ENCODE results near the gene BOD1L1. TPM values are rescaled to one million over a fixed set of nuclear protein-coding genes. Genes with fewer than 3 reads are reported as not detected.

The BOD1L1 gene
- total and polyA plus RNA-seq, 2 experiments from 2014 or later = 18.2 to 43.2 TPM

DNA sequence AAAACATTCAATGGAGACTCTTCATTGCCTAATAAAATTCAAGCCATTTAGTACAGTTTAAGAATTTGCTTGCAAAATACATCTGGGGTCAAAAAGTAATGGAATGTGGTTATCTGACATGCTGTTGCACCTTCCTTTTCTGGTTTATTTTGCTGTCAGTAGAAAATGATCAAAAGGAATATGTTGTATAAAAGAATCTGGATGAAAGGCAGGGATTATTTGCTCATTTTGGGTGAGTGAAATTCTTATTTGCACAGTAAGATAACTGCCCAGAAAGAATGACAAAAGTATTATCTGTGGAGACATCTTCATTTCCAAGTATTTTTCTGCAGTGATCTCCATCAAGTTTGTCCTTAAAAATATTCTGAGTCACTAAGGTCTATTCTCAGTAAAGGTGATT lies 30.4 kb downstream of the BOD1L1 start (continued):
- TF ChIP-seq POLR2AphosphoS5 (IDR thresholded peaks at IDR 0.05; ENCODE audit: low read depth) (no peak), EZH2 (IDR thresholded peaks at IDR 0.05; ENCODE audit: low read depth, unreplicated experiment) (no peak), JUNB (IDR thresholded peaks at IDR 0.05; ENCODE audit: unreplicated experiment) (no peak), STAT1 (IDR thresholded peaks at IDR 0.05; ENCODE audit: unreplicated experiment) (no peak)
- TF ChIP-seq, protein P1, sequence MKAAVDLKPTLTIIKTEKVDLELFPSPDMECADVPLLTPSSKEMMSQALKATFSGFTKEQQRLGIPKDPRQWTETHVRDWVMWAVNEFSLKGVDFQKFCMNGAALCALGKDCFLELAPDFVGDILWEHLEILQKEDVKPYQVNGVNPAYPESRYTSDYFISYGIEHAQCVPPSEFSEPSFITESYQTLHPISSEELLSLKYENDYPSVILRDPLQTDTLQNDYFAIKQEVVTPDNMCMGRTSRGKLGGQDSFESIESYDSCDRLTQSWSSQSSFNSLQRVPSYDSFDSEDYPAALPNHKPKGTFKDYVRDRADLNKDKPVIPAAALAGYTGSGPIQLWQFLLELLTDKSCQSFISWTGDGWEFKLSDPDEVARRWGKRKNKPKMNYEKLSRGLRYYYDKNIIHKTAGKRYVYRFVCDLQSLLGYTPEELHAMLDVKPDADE (IDR thresholded peaks at IDR 0.05) = no peak
- TF ChIP-seq, protein P2, sequence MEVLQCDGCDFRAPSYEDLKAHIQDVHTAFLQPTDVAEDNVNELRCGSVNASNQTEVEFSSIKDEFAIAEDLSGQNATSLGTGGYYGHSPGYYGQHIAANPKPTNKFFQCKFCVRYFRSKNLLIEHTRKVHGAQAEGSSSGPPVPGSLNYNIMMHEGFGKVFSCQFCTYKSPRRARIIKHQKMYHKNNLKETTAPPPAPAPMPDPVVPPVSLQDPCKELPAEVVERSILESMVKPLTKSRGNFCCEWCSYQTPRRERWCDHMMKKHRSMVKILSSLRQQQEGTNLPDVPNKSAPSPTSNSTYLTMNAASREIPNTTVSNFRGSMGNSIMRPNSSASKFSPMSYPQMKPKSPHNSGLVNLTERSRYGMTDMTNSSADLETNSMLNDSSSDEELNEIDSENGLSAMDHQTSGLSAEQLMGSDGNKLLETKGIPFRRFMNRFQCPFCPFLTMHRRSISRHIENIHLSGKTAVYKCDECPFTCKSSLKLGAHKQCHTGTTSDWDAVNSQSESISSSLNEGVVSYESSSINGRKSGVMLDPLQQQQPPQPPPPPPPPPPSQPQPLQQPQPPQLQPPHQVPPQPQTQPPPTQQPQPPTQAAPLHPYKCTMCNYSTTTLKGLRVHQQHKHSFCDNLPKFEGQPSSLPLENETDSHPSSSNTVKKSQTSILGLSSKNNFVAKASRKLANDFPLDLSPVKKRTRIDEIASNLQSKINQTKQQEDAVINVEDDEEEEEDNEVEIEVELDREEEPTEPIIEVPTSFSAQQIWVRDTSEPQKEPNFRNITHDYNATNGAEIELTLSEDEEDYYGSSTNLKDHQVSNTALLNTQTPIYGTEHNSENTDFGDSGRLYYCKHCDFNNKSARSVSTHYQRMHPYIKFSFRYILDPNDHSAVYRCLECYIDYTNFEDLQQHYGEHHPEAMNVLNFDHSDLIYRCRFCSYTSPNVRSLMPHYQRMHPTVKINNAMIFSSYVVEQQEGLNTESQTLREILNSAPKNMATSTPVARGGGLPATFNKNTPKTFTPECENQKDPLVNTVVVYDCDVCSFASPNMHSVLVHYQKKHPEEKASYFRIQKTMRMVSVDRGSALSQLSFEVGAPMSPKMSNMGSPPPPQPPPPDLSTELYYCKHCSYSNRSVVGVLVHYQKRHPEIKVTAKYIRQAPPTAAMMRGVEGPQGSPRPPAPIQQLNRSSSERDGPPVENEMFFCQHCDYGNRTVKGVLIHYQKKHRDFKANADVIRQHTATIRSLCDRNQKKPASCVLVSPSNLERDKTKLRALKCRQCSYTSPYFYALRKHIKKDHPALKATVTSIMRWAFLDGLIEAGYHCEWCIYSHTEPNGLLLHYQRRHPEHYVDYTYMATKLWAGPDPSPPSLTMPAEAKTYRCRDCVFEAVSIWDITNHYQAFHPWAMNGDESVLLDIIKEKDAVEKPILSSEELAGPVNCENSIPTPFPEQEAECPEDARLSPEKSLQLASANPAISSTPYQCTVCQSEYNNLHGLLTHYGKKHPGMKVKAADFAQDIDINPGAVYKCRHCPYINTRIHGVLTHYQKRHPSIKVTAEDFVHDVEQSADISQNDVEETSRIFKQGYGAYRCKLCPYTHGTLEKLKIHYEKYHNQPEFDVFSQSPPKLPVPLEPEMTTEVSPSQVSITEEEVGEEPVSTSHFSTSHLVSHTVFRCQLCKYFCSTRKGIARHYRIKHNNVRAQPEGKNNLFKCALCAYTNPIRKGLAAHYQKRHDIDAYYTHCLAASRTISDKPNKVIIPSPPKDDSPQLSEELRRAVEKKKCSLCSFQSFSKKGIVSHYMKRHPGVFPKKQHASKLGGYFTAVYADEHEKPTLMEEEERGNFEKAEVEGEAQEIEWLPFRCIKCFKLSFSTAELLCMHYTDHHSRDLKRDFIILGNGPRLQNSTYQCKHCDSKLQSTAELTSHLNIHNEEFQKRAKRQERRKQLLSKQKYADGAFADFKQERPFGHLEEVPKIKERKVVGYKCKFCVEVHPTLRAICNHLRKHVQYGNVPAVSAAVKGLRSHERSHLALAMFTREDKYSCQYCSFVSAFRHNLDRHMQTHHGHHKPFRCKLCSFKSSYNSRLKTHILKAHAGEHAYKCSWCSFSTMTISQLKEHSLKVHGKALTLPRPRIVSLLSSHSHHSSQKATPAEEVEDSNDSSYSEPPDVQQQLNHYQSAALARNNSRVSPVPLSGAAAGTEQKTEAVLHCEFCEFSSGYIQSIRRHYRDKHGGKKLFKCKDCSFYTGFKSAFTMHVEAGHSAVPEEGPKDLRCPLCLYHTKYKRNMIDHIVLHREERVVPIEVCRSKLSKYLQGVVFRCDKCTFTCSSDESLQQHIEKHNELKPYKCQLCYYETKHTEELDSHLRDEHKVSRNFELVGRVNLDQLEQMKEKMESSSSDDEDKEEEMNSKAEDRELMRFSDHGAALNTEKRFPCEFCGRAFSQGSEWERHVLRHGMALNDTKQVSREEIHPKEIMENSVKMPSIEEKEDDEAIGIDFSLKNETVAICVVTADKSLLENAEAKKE (CRISPR knock-in tag; IDR thresholded peaks at IDR 0.05) = no peak

DNA sequence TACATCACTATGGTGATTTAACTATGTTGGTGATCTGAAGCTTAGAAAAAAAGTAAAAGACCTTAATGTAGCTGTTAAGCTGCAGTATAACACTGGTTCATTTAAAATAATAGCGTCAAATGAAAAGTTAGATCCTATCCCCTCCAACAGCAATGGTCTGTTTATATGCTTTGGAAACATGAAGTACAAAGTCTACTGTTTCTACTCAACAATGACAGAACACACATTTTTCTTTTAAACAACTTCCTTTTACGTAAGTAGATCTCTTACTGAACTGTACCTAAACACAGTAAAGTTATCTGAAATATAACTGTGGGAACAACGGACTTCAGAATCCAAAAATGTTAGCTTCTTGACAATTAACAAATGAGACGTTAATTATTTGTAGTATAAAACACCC lies 35.3 kb downstream of the BOD1L1 start:
- Mint-ChIP-seq H3K9me3 (no peaks in the 10 kb centered on the region), H3K27me3 (ENCODE audit: insufficient read depth, low read depth, poor library complexity) (no peaks in the 10 kb centered on the region), H3K4me3 (no peak overlapping the region), H3K36me3 (ENCODE audit: low read depth) (peaks cover 32% of the 10 kb centered on the region), H3K27ac (no peak overlapping the region), H3K4me1 (no peaks in the 10 kb centered on the region)
- peaks cover 10% of the 10 kb centered on the region for H3K36me3 ChIP-seq (ENCODE audit: insufficient read depth)
- no peaks in the 10 kb centered on the region for H3K79me2 ChIP-seq (replicated peaks; ENCODE audit: insufficient read depth)
- no peak overlapping the region for H3K4me3 ChIP-seq
- ATAC-seq (no peak), DNase-seq (ENCODE audit: low spot score) (no peak)
- TF ChIP-seq STAT1 (IDR thresholded peaks at IDR 0.05; ENCODE audit: unreplicated experiment) (no peak), EZH2phosphoT487 (IDR thresholded peaks at IDR 0.05; ENCODE audit: unreplicated experiment) (no peak), NANOG (IDR thresholded peaks at IDR 0.05; ENCODE audit: borderline replicate concordance) (no peak), POLR2AphosphoS5 (IDR thresholded peaks at IDR 0.05; ENCODE audit: low read depth) (no peak), CREB1 (CRISPR knock-in tag; IDR thresholded peaks at IDR 0.05; ENCODE audit: low read depth) (no peak), ZNF331 (CRISPR knock-in tag; IDR thresholded peaks at IDR 0.05; ENCODE audit: low read depth) (no peak)
- TF ChIP-seq, protein P3, sequence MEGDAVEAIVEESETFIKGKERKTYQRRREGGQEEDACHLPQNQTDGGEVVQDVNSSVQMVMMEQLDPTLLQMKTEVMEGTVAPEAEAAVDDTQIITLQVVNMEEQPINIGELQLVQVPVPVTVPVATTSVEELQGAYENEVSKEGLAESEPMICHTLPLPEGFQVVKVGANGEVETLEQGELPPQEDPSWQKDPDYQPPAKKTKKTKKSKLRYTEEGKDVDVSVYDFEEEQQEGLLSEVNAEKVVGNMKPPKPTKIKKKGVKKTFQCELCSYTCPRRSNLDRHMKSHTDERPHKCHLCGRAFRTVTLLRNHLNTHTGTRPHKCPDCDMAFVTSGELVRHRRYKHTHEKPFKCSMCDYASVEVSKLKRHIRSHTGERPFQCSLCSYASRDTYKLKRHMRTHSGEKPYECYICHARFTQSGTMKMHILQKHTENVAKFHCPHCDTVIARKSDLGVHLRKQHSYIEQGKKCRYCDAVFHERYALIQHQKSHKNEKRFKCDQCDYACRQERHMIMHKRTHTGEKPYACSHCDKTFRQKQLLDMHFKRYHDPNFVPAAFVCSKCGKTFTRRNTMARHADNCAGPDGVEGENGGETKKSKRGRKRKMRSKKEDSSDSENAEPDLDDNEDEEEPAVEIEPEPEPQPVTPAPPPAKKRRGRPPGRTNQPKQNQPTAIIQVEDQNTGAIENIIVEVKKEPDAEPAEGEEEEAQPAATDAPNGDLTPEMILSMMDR (conservative IDR thresholded peaks at IDR 0.05; ENCODE audit: low read depth in 2 of 2) = no peak
- TF ChIP-seq, protein P4, sequence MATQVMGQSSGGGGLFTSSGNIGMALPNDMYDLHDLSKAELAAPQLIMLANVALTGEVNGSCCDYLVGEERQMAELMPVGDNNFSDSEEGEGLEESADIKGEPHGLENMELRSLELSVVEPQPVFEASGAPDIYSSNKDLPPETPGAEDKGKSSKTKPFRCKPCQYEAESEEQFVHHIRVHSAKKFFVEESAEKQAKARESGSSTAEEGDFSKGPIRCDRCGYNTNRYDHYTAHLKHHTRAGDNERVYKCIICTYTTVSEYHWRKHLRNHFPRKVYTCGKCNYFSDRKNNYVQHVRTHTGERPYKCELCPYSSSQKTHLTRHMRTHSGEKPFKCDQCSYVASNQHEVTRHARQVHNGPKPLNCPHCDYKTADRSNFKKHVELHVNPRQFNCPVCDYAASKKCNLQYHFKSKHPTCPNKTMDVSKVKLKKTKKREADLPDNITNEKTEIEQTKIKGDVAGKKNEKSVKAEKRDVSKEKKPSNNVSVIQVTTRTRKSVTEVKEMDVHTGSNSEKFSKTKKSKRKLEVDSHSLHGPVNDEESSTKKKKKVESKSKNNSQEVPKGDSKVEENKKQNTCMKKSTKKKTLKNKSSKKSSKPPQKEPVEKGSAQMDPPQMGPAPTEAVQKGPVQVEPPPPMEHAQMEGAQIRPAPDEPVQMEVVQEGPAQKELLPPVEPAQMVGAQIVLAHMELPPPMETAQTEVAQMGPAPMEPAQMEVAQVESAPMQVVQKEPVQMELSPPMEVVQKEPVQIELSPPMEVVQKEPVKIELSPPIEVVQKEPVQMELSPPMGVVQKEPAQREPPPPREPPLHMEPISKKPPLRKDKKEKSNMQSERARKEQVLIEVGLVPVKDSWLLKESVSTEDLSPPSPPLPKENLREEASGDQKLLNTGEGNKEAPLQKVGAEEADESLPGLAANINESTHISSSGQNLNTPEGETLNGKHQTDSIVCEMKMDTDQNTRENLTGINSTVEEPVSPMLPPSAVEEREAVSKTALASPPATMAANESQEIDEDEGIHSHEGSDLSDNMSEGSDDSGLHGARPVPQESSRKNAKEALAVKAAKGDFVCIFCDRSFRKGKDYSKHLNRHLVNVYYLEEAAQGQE (IDR thresholded peaks at IDR 0.05; ENCODE audit: unreplicated experiment) = no peak
- no peaks in the 10 kb centered on the region for H3F3A ChIP-seq (replicated peaks; ENCODE audit: low read depth)
- H3K4me2 ChIP-seq = no peak overlapping the region
- H4K20me1 ChIP-seq (replicated peaks; ENCODE audit: insufficient read depth) = no peaks in the 10 kb centered on the region
- no peaks in the 10 kb centered on the region for H3K4me1 ChIP-seq (ENCODE audit: insufficient read depth)
- no peak overlapping the region for H2AFZ ChIP-seq
- no peak overlapping the region for H3K27ac ChIP-seq (ENCODE audit: low read depth)
- H3K9me2 ChIP-seq (ENCODE audit: insufficient read depth) = no peaks in the 10 kb centered on the region
- H3K27me3 ChIP-seq (ENCODE audit: insufficient read depth) = no peaks in the 10 kb centered on the region
